Activated CD8-positive, alpha-beta T cell treated with anti-CD3 and anti-CD28 coated beads, Interleukin-2, amount 10 ng/mL, durations not matched to agents 7 days and 5 days (primary cell): ENCODE results near the gene EFNA1. TPM values are rescaled to one million over a fixed set of nuclear protein-coding genes. Genes with fewer than 3 reads are reported as not detected.

Experiments used
- ATAC-seq: fragments of 150-1000 bp; cut with Tn5 transposase; one replicate; pipeline ENCODE4 v1.10.0; 2021; ENCODE audit warnings: moderate library complexity
- CTCF ChIA-PET: fragments of 350-600 bp; sonication (Branson Sonifier 250); formaldehyde crosslinking; loops from one replicate; lab custom pipeline; 2021; ENCODE audit warnings: antibody characterized with exemption; lab: Charles Lee
- POLR2A ChIA-PET: fragments of 350-600 bp; sonication (Branson Sonifier 250); formaldehyde crosslinking; loops from one replicate; lab custom pipeline; 2021; ENCODE audit warnings: antibody characterized with exemption; lab: Charles Lee
- DNase-seq: peaks from one replicate; pipeline ENCODE4 v3.0.0-alpha.2; 2020
- H3K27ac Mint-ChIP-seq: one replicate; pipeline ENCODE4 v1.8.0; 2021; ENCODE audit warnings: mild to moderate bottlenecking, mixed read lengths
- H3K27me3 Mint-ChIP-seq: one replicate; pipeline ENCODE4 v1.8.0; 2021; ENCODE audit warnings: low read depth, mixed read lengths
- H3K36me3 Mint-ChIP-seq: one replicate; pipeline ENCODE4 v1.8.0; 2021; ENCODE audit warnings: low read depth, mixed read lengths
- H3K4me1 Mint-ChIP-seq: one replicate; pipeline ENCODE4 v1.8.0; 2021; ENCODE audit warnings: low read depth, mixed read lengths
- H3K4me3 Mint-ChIP-seq: one replicate; pipeline ENCODE4 v1.8.0; 2021; ENCODE audit warnings: mild to moderate bottlenecking, mixed read lengths
- H3K9me3 Mint-ChIP-seq: one replicate; pipeline ENCODE4 v1.8.0; 2022; ENCODE audit warnings: mixed read lengths; ENCODE audit not compliant: insufficient read depth
- total RNA-seq, 2 experiments: library from RNA; stranded (reverse); gene quantifications; one replicate each; pipeline ENCODE4 v1.2.3, GENCODE V29; 2021

The EFNA1 gene
- total RNA-seq, 2 experiments from 2014 or later, result not detected

- ATAC-seq (no peak), DNase-seq (no peak)
- H3K4me3 Mint-ChIP-seq, result no peak overlapping the region
- CTCF ChIA-PET, result interaction anchor here (1.3 to 2.9 kb wide), 3 partner anchors 34 to 51 kb away, joined by 4 to 12 read pairs (median 4); no protein-coding TSS in a partner anchor
- H3K27me3 Mint-ChIP-seq, result peaks cover 55% of the 10 kb centered on the region
- H3K4me1 Mint-ChIP-seq, result peaks cover 30% of the 10 kb centered on the region
- H3K9me3 Mint-ChIP-seq, result no peaks in the 10 kb centered on the region
- H3K36me3 Mint-ChIP-seq, result no peaks in the 10 kb centered on the region
- POLR2A ChIA-PET, result interaction anchor here (0.6 to 0.7 kb wide), 2 partner anchors 9 to 41 kb away, joined by 3 read pairs; no protein-coding TSS in a partner anchor
- H3K27ac Mint-ChIP-seq, result no peak overlapping the region
Measured at GRCh38 chr1:155125946-155126555, 1.6 kb upstream of the EFNA1 start.

- H3K27ac Mint-ChIP-seq, result no peak overlapping the region
- peak overlapping the region; percentile 68 for H3K4me3 Mint-ChIP-seq
- H3K4me1 Mint-ChIP-seq, result peaks cover 30% of the 10 kb centered on the region
- H3K27me3 Mint-ChIP-seq, result peaks cover 52% of the 10 kb centered on the region
- ChIA-PET CTCF (interaction anchor here (1.3 to 2.9 kb wide), 2 partner anchors 35 to 41 kb away, joined by 4 to 12 read pairs; no protein-coding TSS in a partner anchor), POLR2A (no interaction called here)
- H3K9me3 Mint-ChIP-seq, result no peaks in the 10 kb centered on the region
- H3K36me3 Mint-ChIP-seq, result no peaks in the 10 kb centered on the region
- peak; percentile 43 for ATAC-seq
- peak; percentile 43 for DNase-seq
Measured at GRCh38 chr1:155126556-155127104, 1.0 kb upstream of the EFNA1 start.

GRCh38 chr1:155127967-155128754 lies 485 bp downstream of the EFNA1 start:
- DNase-seq, result no peak
- Mint-ChIP-seq H3K9me3 (no peaks in the 10 kb centered on the region), H3K27me3 (peaks cover 48% of the 10 kb centered on the region), H3K4me1 (peaks cover 30% of the 10 kb centered on the region), H3K36me3 (no peaks in the 10 kb centered on the region), H3K4me3 (peak overlapping the region; percentile 68), H3K27ac (no peak overlapping the region)
- no peak for ATAC-seq
- ChIA-PET CTCF (interaction anchor here (0.9 to 3.5 kb wide), 7 partner anchors 12 to 79 kb away, joined by 3 to 14 read pairs (median 9); partner anchors contain the start of gene KRTCAP2), POLR2A (interaction anchor here (1.0 to 1.2 kb wide), 3 partner anchors 21 to 152 kb away, joined by 3 to 4 read pairs (median 3); partner anchors contain the start of gene KRTCAP2)

DNA sequence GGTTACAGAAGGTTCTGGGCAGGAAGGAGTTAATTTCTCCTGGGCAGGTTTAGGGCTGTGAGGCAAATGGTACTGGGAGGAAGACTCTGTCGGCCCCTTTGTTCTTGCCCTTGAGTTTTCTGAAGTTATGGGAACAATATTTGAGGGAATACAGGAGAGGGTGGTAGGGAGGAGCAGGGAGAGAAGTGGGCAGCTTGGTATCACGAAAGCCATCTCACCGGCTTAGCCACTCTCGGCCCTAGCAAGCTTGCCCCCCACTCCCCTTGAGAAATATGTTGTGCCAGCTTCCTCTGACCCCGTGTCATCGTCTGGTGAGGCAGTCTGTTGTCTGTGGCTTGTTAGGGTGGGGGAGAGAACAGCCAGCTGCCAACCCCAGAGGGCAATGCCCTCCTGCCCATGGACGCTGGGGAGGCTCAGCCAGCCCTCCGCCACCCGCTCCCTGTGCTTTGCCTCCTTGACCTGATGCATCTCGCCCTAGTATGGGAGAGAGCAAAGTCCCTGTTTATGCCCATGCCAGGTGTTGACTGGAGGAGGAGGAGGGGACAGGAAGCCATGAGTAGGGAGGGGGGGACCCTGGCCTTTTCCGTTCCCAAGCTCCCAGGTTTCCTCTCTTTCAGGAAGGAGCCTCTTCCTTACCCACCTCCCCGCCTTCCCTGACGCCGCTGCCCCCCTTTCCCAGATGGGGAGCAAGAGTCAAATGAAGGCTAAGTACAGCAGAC lies 1.2 kb downstream of the EFNA1 start:
- H3K36me3 Mint-ChIP-seq, result no peaks in the 10 kb centered on the region
- no peak overlapping the region for H3K27ac Mint-ChIP-seq
- ChIA-PET POLR2A (interaction anchor here (1.0 to 1.2 kb wide), 3 partner anchors 21 to 153 kb away, joined by 3 to 4 read pairs (median 3); partner anchors contain the start of gene KRTCAP2), CTCF (interaction anchor here (0.9 to 3.5 kb wide), 7 partner anchors 13 to 78 kb away, joined by 3 to 14 read pairs (median 9); partner anchors contain the start of gene KRTCAP2)
- DNase-seq, result no peak
- no peaks in the 10 kb centered on the region for H3K9me3 Mint-ChIP-seq
- ATAC-seq, result no peak
- peaks cover 43% of the 10 kb centered on the region for H3K27me3 Mint-ChIP-seq
- no peak overlapping the region for H3K4me3 Mint-ChIP-seq
- H3K4me1 Mint-ChIP-seq, result peaks cover 30% of the 10 kb centered on the region

GRCh38 chr1:155130272-155131006 lies 2.8 kb downstream of the EFNA1 start:
- ChIA-PET POLR2A (interaction anchor here (0.6 kb wide), 1 partner anchor 194 kb away, joined by 3 read pairs; the partner anchor contains the start of gene PMVK), CTCF (interaction anchor here (0.9 to 3.5 kb wide), 6 partner anchors 38 to 79 kb away, joined by 3 to 14 read pairs (median 6); partner anchors contain the start of genes ADAM15 and KRTCAP2)
- no peak for DNase-seq
- H3K4me3 Mint-ChIP-seq, result no peak overlapping the region
- peaks cover 33% of the 10 kb centered on the region for H3K27me3 Mint-ChIP-seq
- H3K9me3 Mint-ChIP-seq, result no peaks in the 10 kb centered on the region
- no peak for ATAC-seq
- H3K27ac Mint-ChIP-seq, result peak overlapping the region; percentile 3
- H3K36me3 Mint-ChIP-seq, result no peaks in the 10 kb centered on the region
- peaks cover 40% of the 10 kb centered on the region for H3K4me1 Mint-ChIP-seq

GRCh38 chr1:155131285-155131684 lies 3.6 kb downstream of the EFNA1 start:
- ChIA-PET CTCF (interaction anchor here (0.9 to 3.2 kb wide), 5 partner anchors 37 to 80 kb away, joined by 3 to 13 read pairs (median 6); partner anchors contain the start of genes ADAM15 and KRTCAP2), POLR2A (no interaction called here)
- H3K27ac Mint-ChIP-seq, result no peak overlapping the region
- H3K9me3 Mint-ChIP-seq, result no peaks in the 10 kb centered on the region
- H3K4me3 Mint-ChIP-seq, result no peak overlapping the region
- peaks cover 28% of the 10 kb centered on the region for H3K27me3 Mint-ChIP-seq
- DNase-seq (no peak), ATAC-seq (no peak)
- H3K4me1 Mint-ChIP-seq, result peaks cover 45% of the 10 kb centered on the region
- no peaks in the 10 kb centered on the region for H3K36me3 Mint-ChIP-seq

DNA sequence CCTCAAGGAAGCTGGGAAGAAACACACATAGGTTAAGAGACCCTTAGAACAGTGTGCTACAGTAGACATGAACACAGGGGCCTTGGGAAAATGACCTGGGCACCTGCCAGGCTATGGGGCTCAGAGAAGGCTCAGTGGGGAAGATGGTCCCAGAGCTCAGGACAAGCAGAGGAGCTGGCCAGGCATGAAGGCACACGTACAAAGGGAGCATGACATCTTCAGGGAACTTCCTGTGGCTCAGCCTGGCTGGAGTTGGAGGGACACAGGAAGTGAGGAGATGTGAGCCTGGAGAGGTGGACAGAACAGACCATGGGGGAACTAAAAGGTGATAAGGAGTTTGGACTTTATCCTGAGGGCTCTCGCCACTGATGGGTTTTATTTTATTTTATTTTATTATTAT lies 4.2 kb downstream of the EFNA1 start:
- Mint-ChIP-seq H3K27ac (peak overlapping the region; percentile 23), H3K9me3 (no peaks in the 10 kb centered on the region), H3K4me1 (peaks cover 45% of the 10 kb centered on the region), H3K27me3 (peaks cover 24% of the 10 kb centered on the region), H3K4me3 (no peak overlapping the region), H3K36me3 (no peaks in the 10 kb centered on the region)
- CTCF ChIA-PET, result interaction anchor here (1.1 to 1.6 kb wide), 2 partner anchors 40 to 47 kb away, joined by 3 to 6 read pairs; no protein-coding TSS in a partner anchor
- POLR2A ChIA-PET, result no interaction called here
- ATAC-seq (no peak), DNase-seq (no peak)

DNA sequence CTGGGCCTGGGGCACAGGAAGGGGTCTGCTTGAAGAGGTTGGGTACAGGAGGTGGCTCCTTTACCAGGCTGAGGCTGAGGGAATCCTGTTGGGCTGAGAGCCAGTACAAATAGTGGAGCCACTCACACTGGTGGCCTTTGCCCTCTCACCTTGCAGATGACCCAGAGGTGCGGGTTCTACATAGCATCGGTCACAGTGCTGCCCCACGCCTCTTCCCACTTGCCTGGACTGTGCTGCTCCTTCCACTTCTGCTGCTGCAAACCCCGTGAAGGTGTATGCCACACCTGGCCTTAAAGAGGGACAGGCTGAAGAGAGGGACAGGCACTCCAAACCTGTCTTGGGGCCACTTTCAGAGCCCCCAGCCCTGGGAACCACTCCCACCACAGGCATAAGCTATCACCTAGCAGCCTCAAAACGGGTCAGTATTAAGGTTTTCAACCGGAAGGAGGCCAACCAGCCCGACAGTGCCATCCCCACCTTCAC lies 6.2 kb downstream of the EFNA1 start:
- POLR2A ChIA-PET, result interaction anchor here (1.1 kb wide), 1 partner anchor 45 kb away, joined by 3 read pairs; no protein-coding TSS in a partner anchor
- H3K36me3 Mint-ChIP-seq, result peaks cover 15% of the 10 kb centered on the region
- ATAC-seq, result no peak
- no peaks in the 10 kb centered on the region for H3K9me3 Mint-ChIP-seq
- no peak overlapping the region for H3K27ac Mint-ChIP-seq
- H3K27me3 Mint-ChIP-seq, result peaks cover 5% of the 10 kb centered on the region
- no peak for DNase-seq
- CTCF ChIA-PET, result interaction anchor here (2.3 to 5.7 kb wide), 4 partner anchors 33 to 48 kb away, joined by 9 to 41 read pairs (median 27); partner anchors contain the start of gene KRTCAP2
- H3K4me1 Mint-ChIP-seq, result peaks cover 45% of the 10 kb centered on the region
- H3K4me3 Mint-ChIP-seq, result no peak overlapping the region

DNA sequence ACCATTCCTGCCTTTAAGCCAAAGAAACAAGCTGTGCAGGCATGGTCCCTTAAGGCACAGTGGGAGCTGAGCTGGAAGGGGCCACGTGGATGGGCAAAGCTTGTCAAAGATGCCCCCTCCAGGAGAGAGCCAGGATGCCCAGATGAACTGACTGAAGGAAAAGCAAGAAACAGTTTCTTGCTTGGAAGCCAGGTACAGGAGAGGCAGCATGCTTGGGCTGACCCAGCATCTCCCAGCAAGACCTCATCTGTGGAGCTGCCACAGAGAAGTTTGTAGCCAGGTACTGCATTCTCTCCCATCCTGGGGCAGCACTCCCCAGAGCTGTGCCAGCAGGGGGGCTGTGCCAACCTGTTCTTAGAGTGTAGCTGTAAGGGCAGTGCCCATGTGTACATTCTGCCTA lies 6.6 kb downstream of the EFNA1 start:
- Mint-ChIP-seq H3K36me3 (peaks cover 17% of the 10 kb centered on the region), H3K9me3 (no peaks in the 10 kb centered on the region), H3K4me1 (peaks cover 43% of the 10 kb centered on the region), H3K27ac (no peak overlapping the region), H3K27me3 (peaks cover 3% of the 10 kb centered on the region), H3K4me3 (peak overlapping the region; percentile 98)
- CTCF ChIA-PET, result interaction anchor here (1.4 to 5.7 kb wide), 6 partner anchors 33 to 116 kb away, joined by 3 to 41 read pairs (median 18); partner anchors contain the start of gene KRTCAP2
- POLR2A ChIA-PET, result interaction anchor here (1.0 to 1.1 kb wide), 2 partner anchors 9 to 30 kb away, joined by 3 read pairs; no protein-coding TSS in a partner anchor
- no peak for ATAC-seq
- DNase-seq, result no peak

- ATAC-seq, result no peak
- CTCF ChIA-PET, result interaction anchor here (1.0 to 5.7 kb wide), 7 partner anchors 32 to 117 kb away, joined by 3 to 41 read pairs (median 17); partner anchors contain the start of gene KRTCAP2
Measured at GRCh38 chr1:155134880-155135414, 7.3 kb downstream of the EFNA1 start.

More at GRCh38 chr1:155134880-155135414, 7.3 kb downstream of the EFNA1 start:
- H3K9me3 Mint-ChIP-seq, result no peaks in the 10 kb centered on the region
- H3K27ac Mint-ChIP-seq, result peak overlapping the region; percentile 99
- DNase-seq, result peak; percentile 36
- peak overlapping the region; percentile 98 for H3K4me3 Mint-ChIP-seq
- peaks cover 43% of the 10 kb centered on the region for H3K4me1 Mint-ChIP-seq
- no peaks in the 10 kb centered on the region for H3K27me3 Mint-ChIP-seq
- H3K36me3 Mint-ChIP-seq, result peaks cover 22% of the 10 kb centered on the region
- POLR2A ChIA-PET, result interaction anchor here (0.5 to 1.4 kb wide), 9 partner anchors 9 to 365 kb away, joined by 3 to 9 read pairs (median 3); partner anchors contain the start of gene CKS1B
